Measurements from ENCODE around the gene DDIT3.

DDIT3 gene

GRCh38 chr12:57467915-57468314 is 52.4 kb downstream of the DDIT3 start:
- no peak for DNase-seq (ENCODE audit: low spot score)

- no peak for DNase-seq (ENCODE audit: low spot score)
These were observed 53.0 kb downstream of the DDIT3 start for GRCh38 chr12:57467212-57467874.
